ENCODE measurements around the gene DTNA. TPM values are rescaled to one million over a fixed set of nuclear protein-coding genes. Genes with fewer than 3 reads are reported as not detected.

Gene DTNA
- total RNA-seq, 4 donors from 2014 or later: 22.7 to 60.5 (median 43.7) TPM

DNA sequence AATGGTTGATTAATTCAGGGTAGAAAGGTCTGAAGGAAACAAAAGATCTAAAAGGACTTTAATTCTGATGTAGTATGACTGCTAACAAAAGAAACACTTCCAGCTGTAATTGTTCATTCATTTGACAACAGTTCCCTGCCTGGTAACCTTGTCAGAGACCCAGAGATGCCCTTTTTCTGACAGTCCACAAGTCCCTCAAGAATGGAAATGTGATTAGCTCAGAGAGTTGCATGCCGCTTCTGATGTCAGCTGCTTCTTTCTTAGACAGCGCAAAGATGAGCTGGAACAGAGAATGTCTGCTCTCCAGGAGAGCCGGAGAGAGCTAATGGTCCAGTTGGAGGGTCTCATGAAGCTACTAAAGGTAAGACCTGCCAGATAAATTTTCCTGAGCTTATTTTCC, 153.6 kb downstream of the DTNA start:
- no peak for DNase-seq (ENCODE audit: low spot score)
- no peak for ATAC-seq (ENCODE audit: low FRiP score)
- TF ChIP-seq CTCF (IDR thresholded peaks at IDR 0.05): no peak

DNA sequence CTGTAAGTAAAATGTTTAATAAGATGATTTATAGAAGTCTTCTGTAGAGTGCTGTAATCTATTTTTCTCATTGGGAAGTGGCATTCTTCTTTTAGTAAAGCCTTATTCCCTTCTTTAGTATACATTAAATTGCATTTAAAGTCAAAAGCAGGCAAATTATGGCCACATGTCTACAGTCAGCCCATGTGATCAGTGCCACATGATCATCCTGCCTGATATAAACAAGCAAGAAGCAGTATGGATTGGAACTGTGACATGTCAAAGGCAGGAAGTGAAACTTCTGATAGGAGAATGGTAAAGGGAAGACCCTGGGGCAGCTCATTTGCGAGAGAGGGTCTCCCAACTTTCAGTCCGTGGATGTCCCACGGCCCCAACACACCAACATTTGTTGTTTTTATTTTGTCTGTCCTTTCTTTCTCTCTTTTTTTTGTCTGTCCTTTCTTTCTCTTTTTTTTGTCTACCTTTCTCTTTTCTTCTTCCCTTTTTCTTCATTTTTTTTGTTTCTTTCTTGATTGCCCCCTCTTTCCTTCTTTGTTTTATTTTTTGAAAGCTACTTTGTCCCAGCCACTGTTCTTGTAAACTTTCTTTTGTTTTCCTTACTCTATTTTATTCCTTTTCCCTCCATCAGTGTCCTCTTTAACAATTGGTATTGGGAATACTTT, 154.9 kb downstream of the DTNA start:
- no peak for ATAC-seq (ENCODE audit: low FRiP score)
- no peak for TF ChIP-seq CTCF (IDR thresholded peaks at IDR 0.05)

DNA sequence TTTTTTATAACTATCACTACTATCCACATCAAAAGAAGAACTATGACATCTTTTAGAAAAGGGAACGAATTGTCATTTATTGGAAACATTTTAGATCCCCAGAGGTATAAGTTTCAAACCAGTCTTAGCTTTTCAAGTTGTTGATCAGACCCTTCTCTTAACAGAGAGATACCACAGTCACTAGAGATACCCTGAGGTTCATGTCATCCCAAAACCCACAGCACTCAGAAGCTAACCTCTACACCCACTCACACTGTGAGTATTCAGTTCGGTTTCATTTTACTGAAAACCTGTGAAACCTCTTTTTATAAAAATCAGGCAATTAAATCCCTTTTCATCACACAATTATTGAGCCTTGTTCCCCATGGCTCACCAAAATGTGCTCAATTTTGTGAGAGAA, 156.2 kb downstream of the DTNA start:
- TF ChIP-seq CTCF (IDR thresholded peaks at IDR 0.05): no peak
- no peak for ATAC-seq (ENCODE audit: low FRiP score)
- no peak for DNase-seq (ENCODE audit: low spot score)

More for the DNA sequence above, 154.9 kb downstream of the DTNA start:
- DNase-seq (ENCODE audit: low spot score): no peak

DNA sequence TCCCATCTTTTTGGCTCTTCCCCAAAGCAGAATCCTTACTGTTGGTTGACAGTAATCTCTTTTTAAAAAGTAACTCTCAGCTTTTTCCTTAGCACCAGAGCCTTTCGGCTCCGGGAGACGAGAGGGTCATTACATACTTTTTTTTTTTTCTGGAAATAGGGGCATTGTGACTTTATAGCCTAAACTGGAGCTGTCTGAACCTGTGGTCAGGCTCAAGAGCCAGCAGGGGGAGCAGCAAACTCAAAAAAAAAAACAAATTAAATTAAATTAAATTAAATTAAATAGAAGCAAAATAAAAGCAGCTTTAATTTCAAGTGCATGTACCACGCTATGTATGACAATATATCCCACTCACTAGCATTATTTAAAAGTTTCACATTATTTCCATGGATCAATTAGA, 156.6 kb downstream of the DTNA start:
- no peak for TF ChIP-seq CTCF (IDR thresholded peaks at IDR 0.05)
- ATAC-seq (ENCODE audit: low FRiP score) (no peak), DNase-seq (ENCODE audit: low spot score) (no peak)

DNA sequence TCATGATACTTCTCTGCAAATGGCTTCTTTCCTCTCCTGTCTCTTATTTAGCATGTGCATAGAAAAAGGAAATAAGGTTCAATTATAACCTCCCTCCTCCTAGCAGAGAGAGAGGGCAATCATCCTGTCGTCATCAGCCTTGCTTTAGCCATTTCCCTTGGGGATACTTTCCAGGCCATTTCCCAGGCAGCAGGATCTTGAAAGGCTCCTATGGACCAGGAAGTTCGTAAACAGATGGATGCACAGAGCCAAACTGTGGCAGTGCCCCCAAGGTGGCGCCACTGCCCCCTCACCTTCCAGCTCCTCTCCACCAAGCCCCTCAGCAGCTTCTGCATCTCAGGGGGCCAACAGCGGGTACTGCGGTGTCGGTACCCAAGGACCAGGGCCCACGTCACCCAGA, 157.4 kb downstream of the DTNA start:
- TF ChIP-seq CTCF (IDR thresholded peaks at IDR 0.05): no peak
- DNase-seq (ENCODE audit: low spot score): no peak
- ATAC-seq (ENCODE audit: low FRiP score): no peak

DNA sequence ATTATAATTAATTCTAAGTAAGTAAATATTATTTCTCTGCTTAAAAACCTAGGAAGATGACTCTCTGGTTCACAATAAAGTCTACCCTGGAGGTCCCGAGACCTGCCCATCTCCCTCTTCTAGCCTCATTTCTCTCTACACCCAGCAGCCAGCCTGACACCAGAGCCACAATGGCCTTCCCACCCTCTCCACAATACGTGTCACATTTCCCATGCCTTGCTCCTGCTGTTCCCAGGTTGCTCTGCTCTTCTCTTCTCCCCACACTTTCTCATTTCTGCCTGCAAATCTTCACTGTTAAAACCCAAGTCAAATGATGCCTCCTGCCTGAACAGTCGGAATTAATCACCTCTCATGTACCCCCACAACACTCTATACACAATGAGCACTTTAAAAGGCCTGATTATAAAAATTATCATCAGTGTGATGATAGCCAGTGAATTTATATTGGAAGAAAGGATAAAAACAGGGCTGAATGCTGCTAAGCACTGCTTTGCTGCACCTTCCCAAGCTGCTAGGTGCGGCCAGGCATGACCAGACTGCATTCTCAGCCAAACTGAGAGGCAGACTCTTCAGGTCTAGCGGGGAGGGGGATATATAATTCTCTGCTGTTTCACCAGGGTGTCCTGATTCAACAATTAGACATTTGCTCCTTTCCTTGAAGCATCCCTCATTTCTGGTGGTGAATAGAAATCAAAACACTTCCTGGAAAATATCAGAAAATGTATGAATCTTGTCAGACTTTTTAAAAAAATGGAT, 160.6 kb downstream of the DTNA start:
- TF ChIP-seq CTCF (IDR thresholded peaks at IDR 0.05): no peak
- DNase-seq (ENCODE audit: low spot score): no peak
- no peak for ATAC-seq (ENCODE audit: low FRiP score)

DNA sequence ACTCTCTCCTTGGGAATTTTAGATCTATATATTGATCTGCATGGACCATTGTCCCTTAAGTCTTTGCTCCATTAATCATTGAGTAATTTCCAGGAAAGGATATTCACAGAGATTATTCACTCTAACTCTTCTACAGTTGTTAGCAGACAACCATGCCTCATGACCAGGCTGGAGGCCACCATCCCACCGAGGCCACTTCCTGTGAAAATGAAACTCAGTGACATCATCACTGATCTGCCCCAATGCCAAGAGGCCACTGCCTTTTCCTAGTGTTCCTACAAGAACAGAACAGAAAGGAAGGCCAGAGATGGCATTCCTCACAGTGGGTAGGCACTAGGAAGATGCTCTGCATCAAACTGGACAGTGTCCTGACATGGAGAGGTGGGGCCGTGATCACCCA, 161.3 kb downstream of the DTNA start:
- TF ChIP-seq CTCF (IDR thresholded peaks at IDR 0.05): no peak
- no peak for ATAC-seq (ENCODE audit: low FRiP score)

More for the DNA sequence above, 161.3 kb downstream of the DTNA start:
- DNase-seq (ENCODE audit: low spot score): no peak
